HG03108 (cell line): ENCODE measurements around the gene DGKD.
"Not testable (repeated sequence)": the region's sequence is repeated elsewhere in the genome, so short reads cannot be mapped to it uniquely, and the experiment has no call there.

Source experiments
- ATAC-seq: cut with Tn5 transposase; IDR thresholded peaks from one replicate; pipeline ENCODE4 v1.9.1; 2021; ENCODE audit warnings: moderate library complexity; ENCODE audit not compliant: unreplicated experiment

DGKD gene

GRCh38 chr2:233385489-233386044 lies 31.3 kb downstream of the DGKD start:
- ATAC-seq: peak; percentile 60

- no peak for ATAC-seq
Observed at GRCh38 chr2:233386382-233387041, 32.2 kb downstream of the DGKD start.

GRCh38 chr2:233387225-233387624 lies 32.9 kb downstream of the DGKD start:
- no peak for ATAC-seq

GRCh38 chr2:233387667-233388528 lies 33.6 kb downstream of the DGKD start:
- ATAC-seq: no peak

- ATAC-seq: no peak
Observed at GRCh38 chr2:233389601-233390125, 35.4 kb downstream of the DGKD start.

GRCh38 chr2:233395687-233396086 lies 41.4 kb downstream of the DGKD start:
- ATAC-seq: no peak

GRCh38 chr2:233396726-233397665 lies 42.7 kb downstream of the DGKD start:
- ATAC-seq: not testable (repeated sequence)

GRCh38 chr2:233399306-233400225 lies 45.3 kb downstream of the DGKD start:
- no peak for ATAC-seq

GRCh38 chr2:233400341-233400740 lies 46.0 kb downstream of the DGKD start:
- no peak for ATAC-seq

- ATAC-seq: no peak
Observed at GRCh38 chr2:233400961-233401360, 46.7 kb downstream of the DGKD start.

GRCh38 chr2:233402346-233402745 lies 48.1 kb downstream of the DGKD start:
- ATAC-seq: no peak

- no peak for ATAC-seq
Observed at GRCh38 chr2:233402789-233403188, 48.5 kb downstream of the DGKD start.

- ATAC-seq: no peak
Observed at GRCh38 chr2:233404222-233404621, 49.9 kb downstream of the DGKD start.

GRCh38 chr2:233406865-233407264 lies 52.6 kb downstream of the DGKD start:
- no peak for ATAC-seq

- no peak for ATAC-seq
Observed at GRCh38 chr2:233407771-233408181, 53.5 kb downstream of the DGKD start.

GRCh38 chr2:233408366-233409285 lies 54.3 kb downstream of the DGKD start:
- ATAC-seq: no peak

GRCh38 chr2:233409286-233409991 lies 55.1 kb downstream of the DGKD start:
- no peak for ATAC-seq

GRCh38 chr2:233410196-233410760 lies 56.0 kb downstream of the DGKD start:
- ATAC-seq: no peak
